H1 (cell line): Measurements from ENCODE around the gene HLA-A. TPM values are rescaled to one million over a fixed set of nuclear protein-coding genes. Genes with fewer than 3 reads are reported as not detected.
A peak's percentile ranks its signal among the peaks of the same experiment; 100 is the strongest.

Experiments
- CTCF ChIA-PET: fragments of 300-600 bp; sonication (Branson Sonifier 250); formaldehyde crosslinking; loops from one replicate; lab custom pipeline; 2021; ENCODE audit not compliant: partially characterized antibody; lab: Charles Lee
- POLR2A ChIA-PET: fragments of 300-600 bp; sonication (Branson Sonifier 250); formaldehyde crosslinking; loops from one replicate; lab custom pipeline; 2021; ENCODE audit warnings: inconsistent platforms; ENCODE audit not compliant: partially characterized antibody; lab: Charles Lee
- DNase-seq, 2 experiments: peaks; one replicate each; pipeline versions ENCODE4 v3.0.0 to v3.0.0-alpha.2; 2010 to 2022; ENCODE audit warnings: low spot score in 2 of 2, low read depth in 1 of 2, mixed read lengths in 1 of 2
- FAIRE-seq: peaks from 2 replicates; lab custom pipeline; 2011; peaks lifted over from hg19 to GRCh38; lab: Jason Lieb, UNC
- H2AFZ ChIP-seq: 2 replicates; pipeline ENCODE4 v1.8.1; 2012; ENCODE audit warnings: low read length, inconsistent platforms
- H2AK5ac ChIP-seq: 2 replicates; pipeline ENCODE4 v1.6.1; 2013; ENCODE audit warnings: low read depth, low read length
- H2BK120ac ChIP-seq: replicated peaks from 2 replicates; pipeline ENCODE3; 2013; ENCODE audit warnings: low read depth, low read length, inconsistent platforms
- H2BK12ac ChIP-seq: 2 replicates; pipeline ENCODE4 v1.6.1; 2013; ENCODE audit warnings: low read depth, low read length
- H2BK15ac ChIP-seq: 2 replicates; pipeline ENCODE4 v1.6.1; 2013; ENCODE audit warnings: low read length
- H2BK20ac ChIP-seq: 2 replicates; pipeline ENCODE4 v1.6.1; 2013; ENCODE audit warnings: low read length
- H2BK5ac ChIP-seq: 2 replicates; pipeline ENCODE4 v1.6.1; 2013; ENCODE audit warnings: low read depth, low read length
- H3K14ac ChIP-seq: 2 replicates; pipeline ENCODE4 v1.6.1; 2013; ENCODE audit warnings: inconsistent platforms; ENCODE audit not compliant: insufficient read length
- H3K18ac ChIP-seq: 2 replicates; pipeline ENCODE4 v1.6.1; 2013; ENCODE audit warnings: low read length; ENCODE audit errors: extremely low read depth
- H3K23ac ChIP-seq: 2 replicates; pipeline ENCODE4 v1.6.1; 2013; ENCODE audit warnings: inconsistent platforms; ENCODE audit not compliant: insufficient read length
- H3K23me2 ChIP-seq: 2 replicates; pipeline ENCODE4 v1.6.1; 2013; ENCODE audit warnings: low read depth, low read length
- H3K27ac ChIP-seq: 2 replicates; pipeline ENCODE4 v1.6.1; 2011; ENCODE audit warnings: low read depth, low read length, inconsistent platforms
- H3K27me3 ChIP-seq, 4 experiments: replicated peaks in 1 of 4; 1 replicate in 1 of 4; 2 replicates in 3 of 4; pipeline versions ENCODE4 v1.6.1 to v1.8.1; 2011 to 2013; ENCODE audit warnings: low read length in 3 of 4, mild to moderate bottlenecking in 3 of 4, inconsistent platforms in 2 of 4, mixed read lengths in 2 of 4, moderate library complexity in 1 of 4; ENCODE audit not compliant: control insufficient read depth in 3 of 4, insufficient read depth in 3 of 4; ENCODE audit errors: extremely low read depth in 1 of 4
- H3K36me3 ChIP-seq, 4 experiments: 2 replicates each; pipeline versions ENCODE4 v1.6.1 to v1.8.1; 2011 to 2013; ENCODE audit warnings: mild to moderate bottlenecking in 4 of 4, low read length in 3 of 4, moderate library complexity in 2 of 4, control low read depth in 1 of 4, inconsistent platforms in 1 of 4; ENCODE audit not compliant: insufficient read depth in 4 of 4, control insufficient read depth in 2 of 4
- H3K4ac ChIP-seq: replicated peaks from 2 replicates; pipeline ENCODE3; 2013; ENCODE audit warnings: low read length, low read depth, mixed read lengths, inconsistent platforms; ENCODE audit not compliant: insufficient read length
- H3K4me1 ChIP-seq, 4 experiments: replicated peaks in 1 of 4; 1 replicate in 1 of 4; 2 replicates in 3 of 4; pipeline versions ENCODE4 v1.6.1 to v1.8.1; 2011 to 2013; ENCODE audit warnings: low read length in 3 of 4, inconsistent platforms in 2 of 4, mixed read lengths in 1 of 4; ENCODE audit not compliant: insufficient read depth in 4 of 4, control insufficient read depth in 3 of 4
- H3K4me2 ChIP-seq, 2 experiments: 2 replicates each; pipeline versions ENCODE4 v1.6.1 to v1.8.1; 2011 to 2013; ENCODE audit warnings: low read depth in 2 of 2, low read length in 2 of 2, control low read depth in 1 of 2, inconsistent platforms in 1 of 2, mild to moderate bottlenecking in 1 of 2; ENCODE audit not compliant: insufficient read depth in 1 of 2
- H3K4me3 ChIP-seq, 4 experiments: fragments of 200-600, 300-600 bp in 1 of 4; sonication (generic), shearing (Covaris generic), sonication (Bioruptor Twin) in 1 of 4; 2 replicates each; pipeline versions ENCODE4 v1.5.1 to v1.8.1; 2011 to 2016; ENCODE audit warnings: low read length in 4 of 4, low read depth in 3 of 4, control low read depth in 2 of 4, inconsistent platforms in 2 of 4, mild to moderate bottlenecking in 2 of 4, mixed read lengths in 1 of 4, moderate library complexity in 1 of 4; ENCODE audit not compliant: insufficient read depth in 2 of 4; ENCODE audit errors: extremely low read depth in 1 of 4
- H3K56ac ChIP-seq: replicated peaks from 2 replicates; pipeline ENCODE3; 2013; ENCODE audit warnings: low read depth, mild to moderate bottlenecking, mixed read lengths, low read length, inconsistent platforms; ENCODE audit not compliant: insufficient read length
- H3K79me1 ChIP-seq: 2 replicates; pipeline ENCODE4 v1.6.1; 2013; ENCODE audit warnings: low read depth, low read length, control low read depth
- H3K79me2 ChIP-seq, 2 experiments: 2 replicates each; pipeline versions ENCODE4 v1.6.1 to v1.8.1; 2012 to 2013; ENCODE audit warnings: low read length in 2 of 2, mild to moderate bottlenecking in 2 of 2, inconsistent platforms in 1 of 2; ENCODE audit not compliant: insufficient read depth in 2 of 2, control insufficient read depth in 1 of 2
- H3K9ac ChIP-seq, 4 experiments: replicated peaks in 1 of 4; 1 replicate in 1 of 4; 2 replicates in 3 of 4; pipeline versions ENCODE4 v1.6.1 to v1.8.1; 2011 to 2013; ENCODE audit warnings: low read depth in 3 of 4, low read length in 3 of 4, control low read depth in 2 of 4, mild to moderate bottlenecking in 2 of 4, moderate library complexity in 2 of 4, inconsistent platforms in 1 of 4; ENCODE audit errors: extremely low read depth in 1 of 4
- H3K9me3 ChIP-seq, 2 experiments: 2 replicates each; pipeline versions ENCODE4 v1.6.1 to v1.8.1; 2012 to 2013; ENCODE audit warnings: mild to moderate bottlenecking in 2 of 2, moderate library complexity in 2 of 2, control low read depth in 1 of 2, inconsistent platforms in 1 of 2, low read depth in 1 of 2, low read length in 1 of 2, mixed read lengths in 1 of 2; ENCODE audit not compliant: insufficient read depth in 2 of 2
- H4K20me1 ChIP-seq, 2 experiments: replicated peaks in 1 of 2; 2 replicates each; pipeline versions ENCODE3 to v1.8.1; 2011 to 2013; ENCODE audit warnings: inconsistent platforms in 2 of 2, low read length in 2 of 2, mild to moderate bottlenecking in 1 of 2; ENCODE audit not compliant: insufficient read depth in 2 of 2, control insufficient read depth in 1 of 2
- H4K5ac ChIP-seq: 2 replicates; pipeline ENCODE4 v1.6.1; 2013; ENCODE audit warnings: low read length, low read depth, mixed read lengths, inconsistent platforms; ENCODE audit not compliant: insufficient read length
- H4K8ac ChIP-seq: 2 replicates; pipeline ENCODE4 v1.8.0; 2013; ENCODE audit warnings: mild to moderate bottlenecking, moderate library complexity, low read length, inconsistent platforms; ENCODE audit not compliant: insufficient read depth; ENCODE audit errors: extremely low read depth
- H4K91ac ChIP-seq: replicated peaks from 2 replicates; pipeline ENCODE3; 2013; ENCODE audit warnings: low read length, mixed read lengths, inconsistent platforms; ENCODE audit not compliant: insufficient read length
- ATF3 ChIP-seq: IDR thresholded peaks from 2 replicates; pipeline ENCODE4 v1.6.1; 2011; ENCODE audit warnings: low read depth, mild to moderate bottlenecking, low read length; ENCODE audit not compliant: insufficient read depth
- BACH1 ChIP-seq: IDR thresholded peaks from 2 replicates; pipeline ENCODE4 v1.6.1; 2012; ENCODE audit warnings: low read length, improper control_type of control experiment
- BCL11A ChIP-seq, 2 experiments: IDR thresholded peaks; one replicate each; pipeline ENCODE4 v1.6.1; 2011; ENCODE audit warnings: low read depth in 2 of 2, low read length in 2 of 2, mild to moderate bottlenecking in 2 of 2
- BRCA1 ChIP-seq: IDR thresholded peaks from 2 replicates; pipeline ENCODE4 v1.6.1; 2012; ENCODE audit warnings: low read depth, low read length, improper control_type of control experiment
- CBX5 ChIP-seq: fragments of 300-800, 300-1000 bp; sonication (generic); IDR thresholded peaks from 2 replicates; pipeline ENCODE4 v1.7.1; 2016; ENCODE audit warnings: antibody characterized with exemption, low read length, low read depth
- CHD1 ChIP-seq: IDR thresholded peaks from 2 replicates; pipeline ENCODE4 v1.6.1; 2012; ENCODE audit warnings: low read depth, low read length, improper control_type of control experiment
- GTF2F1 ChIP-seq: IDR thresholded peaks from 2 replicates; pipeline ENCODE4 v1.6.1; 2012; ENCODE audit warnings: low read depth, low read length, improper control_type of control experiment, borderline replicate concordance
- HDAC2 ChIP-seq, 2 experiments: fragments of 300-600 bp in 1 of 2; sonication (generic) in 1 of 2; IDR thresholded peaks; 2 replicates each; pipeline ENCODE4 v1.6.1; 2011 to 2012; ENCODE audit warnings: low read depth in 2 of 2, low read length in 2 of 2, mild to moderate bottlenecking in 2 of 2, moderate library complexity in 2 of 2, borderline replicate concordance in 1 of 2, inconsistent platforms in 1 of 2
- PHF8 ChIP-seq: fragments of 200-600 bp; sonication (generic); conservative IDR thresholded peaks from 2 replicates; pipeline ENCODE4 v1.7.1; 2012; ENCODE audit warnings: low read depth, mild to moderate bottlenecking, inconsistent platforms, low read length, moderate library complexity
- POLR2A ChIP-seq, 2 experiments: IDR thresholded peaks; 1 replicate in 1 of 2; 2 replicates in 1 of 2; pipeline ENCODE4 v1.6.1; 2011; ENCODE audit warnings: low read depth in 2 of 2, low read length in 2 of 2, mild to moderate bottlenecking in 2 of 2; ENCODE audit errors: control extremely low read depth in 1 of 2
- RAD21 ChIP-seq, 2 experiments: IDR thresholded peaks in 1 of 2; conservative IDR thresholded peaks in 1 of 2; 2 replicates each; pipeline ENCODE4 v1.6.1; 2011; ENCODE audit warnings: low read depth in 2 of 2, low read length in 2 of 2, improper control_type of control experiment in 1 of 2, inconsistent platforms in 1 of 2, mild to moderate bottlenecking in 1 of 2, moderate library complexity in 1 of 2
- RXRA ChIP-seq: IDR thresholded peaks from 2 replicates; pipeline ENCODE4 v1.6.1; 2011; ENCODE audit warnings: low read depth, mild to moderate bottlenecking, low read length, moderate library complexity; ENCODE audit not compliant: insufficient read depth
- ZNF274 ChIP-seq: IDR thresholded peaks from 2 replicates; pipeline ENCODE4 v1.7.0; 2012; ENCODE audit warnings: low read length, borderline replicate concordance; ENCODE audit errors: extremely low read depth
- WGBS, 2 experiments: shearing (Covaris generic) in 1 of 2; methylation state at CpG; one replicate each; pipeline versions ENCODE4 v1.1.6 to v1.1.7; 2013 to 2015; ENCODE audit warnings: low lambda C conversion rate in 2 of 2, mixed read lengths in 2 of 2, inconsistent platforms in 1 of 2, low coverage in 1 of 2, missing lambda C conversion rate in 1 of 2; ENCODE audit not compliant: insufficient replicate concordance in 2 of 2, insufficient coverage in 1 of 2, insufficient read length in 1 of 2; ENCODE audit errors: extremely low coverage in 1 of 2, missing lambda C conversion rate in 1 of 2; 5-methylcytosine and 5-hydroxymethylcytosine counted together
- polyA plus RNA-seq, 7 experiments: library from polyadenylated mRNA; depleted of rRNA in 3 of 7; stranded (reverse) in 5 of 7; unstranded in 2 of 7; fragments of >200 nt in 5 of 7; fragments of 200-250 nt in 2 of 7; gene quantifications; 1 replicate in 5 of 7; 2 replicates in 1 of 7; 4 replicates in 1 of 7; pipeline versions ENCODE4 v1.2.1 to v1.2.3, GENCODE V29; 2011 to 2013; ENCODE audit warnings: missing spikeins in 2 of 7, mixed read lengths in 2 of 7
- total RNA-seq: library from RNA; stranded (reverse); fragmentation: NEBNext Ultra II Directional; extraction: Animal tissue kit (Norgen Biotek cat#: 25700); gene quantifications from 2 replicates; pipeline ENCODE4 v1.2.1, GENCODE V29; 2021

The HLA-A gene
- total and polyA plus RNA-seq, 2 of the 8 experiments (the other 6 are each of a cell fraction or from before 2014, with no cell fraction given), result 221 to 474 TPM

- H2BK5ac ChIP-seq, result no peak overlapping the region
- H2BK120ac ChIP-seq, result peak overlapping the region; percentile 83
- H3K79me1 ChIP-seq, result no peaks in the 10 kb centered on the region
- no peaks in the 10 kb centered on the region for H4K20me1 ChIP-seq
- H3K4me3 ChIP-seq, result no peak overlapping the region
- no peak overlapping the region for H2AFZ ChIP-seq
- no peak overlapping the region for H3K27ac ChIP-seq
- no peaks in the 10 kb centered on the region; a peak in 2 of 7 replicates for H3K27me3 ChIP-seq
- DNase-seq (no peak), FAIRE-seq (no peak)
- H3K18ac ChIP-seq, result no peak overlapping the region; the same call in 1 of the 2 replicates
- H3K56ac ChIP-seq, result peak overlapping the region; percentile 73
- no peak overlapping the region for H3K14ac ChIP-seq
- no peak overlapping the region for H4K8ac ChIP-seq
- H3K23me2 ChIP-seq, result peaks cover 3% of the 10 kb centered on the region; the same call in 1 of the 2 replicates
- H3K4me2 ChIP-seq, result no peak overlapping the region
- H3K9me3 ChIP-seq, result no peaks in the 10 kb centered on the region
- H2BK20ac ChIP-seq, result no peak overlapping the region
- no peak overlapping the region for H2BK15ac ChIP-seq
- peaks cover 7 to 17% (median 13%) of the 10 kb centered on the region in 4 experiments for H3K4me1 ChIP-seq
- no peak overlapping the region for H2BK12ac ChIP-seq
- H2AK5ac ChIP-seq, result no peak overlapping the region
- CTCF ChIA-PET, result interaction anchor here (0.6 to 1.1 kb wide), 3 partner anchors 9 to 315 kb away, joined by 3 to 4 read pairs (median 3); no protein-coding TSS in a partner anchor
- 88% methylated on average over 2 of the region's 2 CpGs; no CpG with 5 or more reads in 1 of the 2 experiments for WGBS, 2 experiments
- H3K79me2 ChIP-seq, result no peaks in the 10 kb centered on the region
- no peak overlapping the region for H4K91ac ChIP-seq
- H3K36me3 ChIP-seq, result no peaks in the 10 kb centered on the region
- no peak overlapping the region for H3K23ac ChIP-seq
- no peak overlapping the region for H3K9ac ChIP-seq
- H3K4ac ChIP-seq, result no peak overlapping the region
- POLR2A ChIA-PET, result interaction anchor here (0.8 kb wide), 1 partner anchor 239 kb away, joined by 3 read pairs; no protein-coding TSS in a partner anchor
- H4K5ac ChIP-seq, result no peak overlapping the region
- TF ChIP-seq ATF3 (no peak), BCL11A (IDR thresholded peaks at IDR 0.05; ENCODE audit: low read depth in 2 of 2, low read length in 2 of 2) (no peak), RXRA (no peak), ZNF274 (no peak), CHD1 (no peak), BRCA1 (no peak), HDAC2 (IDR thresholded peaks at IDR 0.05; ENCODE audit: borderline replicate concordance in 1 of 2, low read depth in 2 of 2, low read length in 2 of 2) (no peak), GTF2F1 (no peak), PHF8 (no peak), POLR2A (IDR thresholded peaks at IDR 0.05; ENCODE audit: control extremely low read depth in 1 of 2, low read depth in 2 of 2, low read length in 2 of 2) (no peak), BACH1 (no peak), CBX5 (no peak), RAD21 (IDR thresholded peaks at IDR 0.05 in 1 of 2, conservative IDR thresholded peaks at IDR 0.05 in 1 of 2; ENCODE audit: low read depth in 2 of 2, low read length in 2 of 2) (no peak)
Observed at GRCh38 chr6:29968130-29968529, 25.8 kb downstream of the HLA-A start.
